Measurements from ENCODE around the gene GLI3.

The GLI3 gene

DNA sequence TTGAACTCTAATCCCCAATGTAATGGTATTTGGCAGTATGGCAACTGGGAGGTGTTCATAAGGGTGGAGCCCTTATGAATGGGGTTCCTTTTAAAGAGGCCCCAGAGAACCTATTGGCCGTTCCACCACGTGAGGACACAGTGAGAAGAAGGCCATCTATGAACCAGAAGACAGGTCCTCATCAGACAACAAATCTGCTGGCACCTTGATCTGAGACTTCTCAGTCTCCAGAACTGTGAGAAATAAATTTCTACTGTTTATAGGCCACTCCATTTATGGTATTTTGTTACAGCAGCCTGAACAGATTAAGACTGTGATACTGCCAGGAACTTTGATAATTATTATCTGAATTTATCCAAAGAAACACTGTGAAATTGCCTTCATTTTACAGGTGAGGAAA, 132.3 kb downstream of the GLI3 start:
- no peak for DNase-seq (ENCODE audit: low read depth)
- TF ChIP-seq, protein P1, sequence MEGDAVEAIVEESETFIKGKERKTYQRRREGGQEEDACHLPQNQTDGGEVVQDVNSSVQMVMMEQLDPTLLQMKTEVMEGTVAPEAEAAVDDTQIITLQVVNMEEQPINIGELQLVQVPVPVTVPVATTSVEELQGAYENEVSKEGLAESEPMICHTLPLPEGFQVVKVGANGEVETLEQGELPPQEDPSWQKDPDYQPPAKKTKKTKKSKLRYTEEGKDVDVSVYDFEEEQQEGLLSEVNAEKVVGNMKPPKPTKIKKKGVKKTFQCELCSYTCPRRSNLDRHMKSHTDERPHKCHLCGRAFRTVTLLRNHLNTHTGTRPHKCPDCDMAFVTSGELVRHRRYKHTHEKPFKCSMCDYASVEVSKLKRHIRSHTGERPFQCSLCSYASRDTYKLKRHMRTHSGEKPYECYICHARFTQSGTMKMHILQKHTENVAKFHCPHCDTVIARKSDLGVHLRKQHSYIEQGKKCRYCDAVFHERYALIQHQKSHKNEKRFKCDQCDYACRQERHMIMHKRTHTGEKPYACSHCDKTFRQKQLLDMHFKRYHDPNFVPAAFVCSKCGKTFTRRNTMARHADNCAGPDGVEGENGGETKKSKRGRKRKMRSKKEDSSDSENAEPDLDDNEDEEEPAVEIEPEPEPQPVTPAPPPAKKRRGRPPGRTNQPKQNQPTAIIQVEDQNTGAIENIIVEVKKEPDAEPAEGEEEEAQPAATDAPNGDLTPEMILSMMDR (conservative IDR thresholded peaks at IDR 0.05; ENCODE audit: low read depth, low read length) = no peak
- no peak overlapping the region for H3K4me3 ChIP-seq (ENCODE audit: low read depth, low read length)

DNA sequence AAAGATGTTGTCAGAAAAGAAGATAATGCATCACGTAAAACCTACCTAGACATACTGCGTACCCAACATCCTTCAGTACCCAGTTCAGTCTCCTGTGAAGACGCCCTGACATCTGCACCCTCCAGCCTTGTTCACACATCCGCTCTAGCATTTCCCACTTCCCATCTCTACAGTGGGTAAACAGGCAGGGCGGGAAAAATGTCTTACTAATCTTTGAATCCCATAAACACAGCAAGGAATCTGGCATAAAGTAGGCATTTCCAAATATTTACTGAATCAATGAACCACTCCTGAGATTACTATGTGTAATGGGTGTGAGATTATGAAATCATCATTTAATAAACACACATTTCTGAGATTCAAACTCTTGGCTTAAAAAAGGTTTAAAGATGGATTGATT, 132.8 kb downstream of the GLI3 start:
- no peak for DNase-seq (ENCODE audit: low read depth)
- TF ChIP-seq, protein P1 (conservative IDR thresholded peaks at IDR 0.05; ENCODE audit: low read depth, low read length) = no peak
- H3K4me3 ChIP-seq (ENCODE audit: low read depth, low read length) = no peak overlapping the region

- no peak overlapping the region for H3K4me3 ChIP-seq (ENCODE audit: low read depth, low read length)
- TF ChIP-seq, protein P1 (conservative IDR thresholded peaks at IDR 0.05; ENCODE audit: low read depth, low read length) = no peak
- DNase-seq (ENCODE audit: low read depth) = peak; percentile 29
Observed at GRCh38 chr7:42103456-42103855, 133.6 kb downstream of the GLI3 start.

- no peak overlapping the region for H3K4me3 ChIP-seq (ENCODE audit: low read depth, low read length)
- DNase-seq (ENCODE audit: low read depth) = no peak
- TF ChIP-seq, protein P1 (conservative IDR thresholded peaks at IDR 0.05; ENCODE audit: low read depth, low read length) = no peak
Observed at GRCh38 chr7:42103020-42103419, 134.0 kb downstream of the GLI3 start.

DNA sequence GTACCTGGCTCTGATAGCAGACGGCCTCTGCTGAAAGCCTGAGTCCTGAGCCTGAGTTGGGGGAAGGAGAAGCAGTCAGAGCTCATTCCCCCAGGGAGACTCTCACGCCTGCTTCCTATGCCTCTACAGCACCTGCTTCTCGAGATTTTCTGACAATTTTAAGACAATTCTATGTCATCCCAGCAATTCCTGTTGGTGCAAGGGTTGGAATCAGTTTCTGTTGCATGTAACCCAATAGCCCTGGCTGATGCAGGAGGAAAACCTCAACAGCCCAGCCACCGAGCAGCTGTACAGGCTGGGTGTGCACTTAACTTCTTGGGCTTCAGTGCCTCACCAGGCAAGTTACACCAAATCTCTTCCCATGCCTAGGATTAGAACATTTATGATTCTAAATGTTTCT, 134.7 kb downstream of the GLI3 start:
- H3K4me3 ChIP-seq (ENCODE audit: low read depth, low read length) = no peak overlapping the region
- DNase-seq (ENCODE audit: low read depth) = no peak
- TF ChIP-seq, protein P1 (conservative IDR thresholded peaks at IDR 0.05; ENCODE audit: low read depth, low read length) = no peak

- TF ChIP-seq, protein P1 (conservative IDR thresholded peaks at IDR 0.05; ENCODE audit: low read depth, low read length) = no peak
- no peak for DNase-seq (ENCODE audit: low read depth)
- H3K4me3 ChIP-seq (ENCODE audit: low read depth, low read length) = no peak overlapping the region
Observed at GRCh38 chr7:42100156-42100508, 136.9 kb downstream of the GLI3 start.

DNA sequence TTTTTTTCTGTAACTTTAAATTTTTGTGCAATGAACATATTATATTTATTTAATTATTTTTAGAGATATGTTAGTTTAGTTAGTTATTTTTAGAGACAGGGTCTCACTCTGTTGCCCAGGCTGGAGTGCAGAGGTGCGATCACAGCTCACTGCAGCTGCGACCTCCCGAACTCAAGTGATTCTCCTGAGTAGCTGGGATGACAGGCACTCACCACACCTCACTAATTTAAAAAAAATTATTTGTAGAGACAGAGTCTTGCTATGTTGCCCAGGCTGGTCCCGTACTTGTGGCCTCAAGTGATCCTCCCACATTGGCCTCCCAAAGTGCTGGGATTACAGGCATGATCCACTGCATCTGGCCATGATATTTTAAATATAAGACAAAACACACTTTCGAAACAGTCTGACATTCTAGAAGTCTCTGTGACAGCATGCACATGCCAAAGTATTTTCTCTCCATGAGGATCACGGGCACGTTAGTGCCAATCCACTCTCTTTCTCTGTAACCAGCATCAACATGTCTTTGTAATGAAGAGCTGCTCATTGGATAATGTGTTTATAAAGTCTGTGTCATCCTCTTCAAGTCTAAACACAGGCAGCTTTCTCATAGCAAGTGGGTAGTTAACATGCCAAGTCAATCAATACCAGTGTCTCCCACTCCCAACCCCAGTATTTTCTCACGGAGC, 137.4 kb downstream of the GLI3 start:
- DNase-seq (ENCODE audit: low read depth) = no peak

More for the DNA sequence above, 137.4 kb downstream of the GLI3 start:
- TF ChIP-seq, protein P1 (conservative IDR thresholded peaks at IDR 0.05; ENCODE audit: low read depth, low read length) = no peak
- H3K4me3 ChIP-seq (ENCODE audit: low read depth, low read length) = no peak overlapping the region

Measured in choroid plexus epithelial cell (primary cell).